WI38 (cell line): ENCODE results near the gene ANKRD24.
A peak's percentile ranks its signal among the peaks of the same experiment; 100 is the strongest.
"Not testable (repeated sequence)": the region's sequence is repeated elsewhere in the genome, so short reads cannot be mapped to it uniquely, and the experiment has no call there.

Source experiments
- H3K4me3 ChIP-seq: 2 replicates; pipeline ENCODE4 v1.5.1; 2011; ENCODE audit warnings: low read depth, mild to moderate bottlenecking, control low read depth, low read length
- CTCF ChIP-seq: IDR thresholded peaks from 2 replicates; pipeline ENCODE4 v1.5.1; 2012; ENCODE audit warnings: low read depth, mild to moderate bottlenecking, control low read depth, low read length

Gene ANKRD24

GRCh38 chr19:4182084-4182810 is at the start of gene ANKRD24, which contains the start of gene SIRT6:
Gene ANKRD24, plus strand, starts transcription at chr19:4182689. Its CDS starts 3,737 bp downstream, at chr19:4186426.
Gene SIRT6, minus strand, starts transcription at chr19:4182563. Its CDS starts 24 bp downstream, at chr19:4182539.
- TF ChIP-seq CTCF: no peak
- peak within 1 kb of the TSS; percentile 96 for H3K4me3 ChIP-seq

GRCh38 chr19:4134351-4134750 is 48.1 kb upstream of the ANKRD24 start:
- no peak for TF ChIP-seq CTCF
- no peak overlapping the region for H3K4me3 ChIP-seq

GRCh38 chr19:4135386-4135785 is 47.1 kb upstream of the ANKRD24 start:
- H3K4me3 ChIP-seq: not testable (repeated sequence)

GRCh38 chr19:4136680-4137088 is 45.8 kb upstream of the ANKRD24 start:
- no peak for TF ChIP-seq CTCF
- no peak overlapping the region for H3K4me3 ChIP-seq

GRCh38 chr19:4138445-4138844 is 44.0 kb upstream of the ANKRD24 start:
- TF ChIP-seq CTCF: no peak
- no peak overlapping the region for H3K4me3 ChIP-seq

- peak; percentile 64 for TF ChIP-seq CTCF
- no peak overlapping the region for H3K4me3 ChIP-seq
Observed at GRCh38 chr19:4139614-4140236, 42.8 kb upstream of the ANKRD24 start.

GRCh38 chr19:4140237-4140711 is 42.2 kb upstream of the ANKRD24 start:
- peak; percentile 79 for TF ChIP-seq CTCF
- no peak overlapping the region for H3K4me3 ChIP-seq

GRCh38 chr19:4142916-4143315 is 39.6 kb upstream of the ANKRD24 start:
- H3K4me3 ChIP-seq: not testable (repeated sequence)
